ENCODE results near the gene EPHA10. TPM values are rescaled to one million over a fixed set of nuclear protein-coding genes. Genes with fewer than 3 reads are reported as not detected.

Gene EPHA10
- total RNA-seq, 1 experiment from 2014 or later: not detected

- Histone ChIP-seq H3K27ac (no peak overlapping the region), H3K9me3 (replicated peaks) (no peaks in the 10 kb centered on the region), H3K4me1 (no peaks in the 10 kb centered on the region), H3K36me3 (no peaks in the 10 kb centered on the region), H3K4me3 (no peak overlapping the region), H3K27me3 (peaks cover 41% of the 10 kb centered on the region)
- DNase-seq: no peak
These were observed 45.9 kb downstream of the EPHA10 start for GRCh38 chr1:37718901-37719571.

- Histone ChIP-seq H3K9me3 (replicated peaks) (no peaks in the 10 kb centered on the region), H3K4me1 (no peaks in the 10 kb centered on the region), H3K27ac (no peak overlapping the region), H3K36me3 (no peaks in the 10 kb centered on the region), H3K27me3 (peaks cover 34% of the 10 kb centered on the region), H3K4me3 (no peak overlapping the region)
- DNase-seq: no peak
These were observed 46.6 kb downstream of the EPHA10 start for GRCh38 chr1:37718181-37718900.

DNA sequence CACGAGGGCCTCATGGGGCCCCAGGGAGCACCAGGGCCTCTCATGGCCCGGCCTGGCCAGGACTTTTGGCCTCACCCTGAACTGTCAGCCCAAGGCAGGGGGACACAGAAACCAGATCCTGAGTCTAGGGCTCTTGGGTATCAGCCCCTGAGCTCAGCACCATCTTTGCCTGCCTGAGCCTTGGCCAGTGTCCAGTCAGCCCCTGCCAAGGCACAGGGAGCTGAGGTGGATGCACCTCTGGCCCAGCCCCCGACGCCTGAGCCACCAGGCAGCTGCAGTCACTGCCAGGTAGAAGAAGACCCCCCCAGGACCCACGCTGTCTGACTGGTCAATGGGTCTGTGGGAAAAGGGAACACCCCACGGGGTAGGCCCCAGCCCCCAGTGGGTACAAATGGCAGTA is 47.3 kb downstream of the EPHA10 start:
- no peak for DNase-seq
- no peak overlapping the region for H3K27ac ChIP-seq
- H3K9me3 ChIP-seq (replicated peaks): no peaks in the 10 kb centered on the region
- H3K4me1 ChIP-seq: no peaks in the 10 kb centered on the region
- peaks cover 29% of the 10 kb centered on the region for H3K27me3 ChIP-seq
- no peak overlapping the region for H3K4me3 ChIP-seq
- H3K36me3 ChIP-seq: no peaks in the 10 kb centered on the region

DNA sequence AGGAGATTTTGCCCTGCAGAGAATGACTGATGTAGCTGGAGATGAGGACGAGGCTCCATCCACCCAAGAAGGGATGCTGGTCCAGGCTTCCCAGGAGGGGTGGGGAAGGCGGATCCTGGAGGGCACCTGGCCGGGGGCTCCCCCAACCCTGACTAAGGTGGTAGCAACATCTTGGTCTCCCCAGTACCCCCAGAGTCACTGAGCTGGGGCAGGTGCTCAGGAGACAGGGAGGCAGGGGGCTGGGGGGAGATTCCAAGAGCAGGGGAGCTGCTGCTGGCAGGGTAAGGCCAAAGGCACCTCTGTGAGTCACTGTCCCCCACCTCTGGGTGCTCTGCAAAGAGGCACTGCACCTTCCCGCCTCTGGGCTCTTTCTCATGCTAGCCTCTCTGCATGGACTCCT is 48.6 kb downstream of the EPHA10 start:
- Histone ChIP-seq H3K4me1 (no peaks in the 10 kb centered on the region), H3K27me3 (peaks cover 21% of the 10 kb centered on the region), H3K27ac (no peak overlapping the region), H3K4me3 (no peak overlapping the region), H3K36me3 (no peaks in the 10 kb centered on the region), H3K9me3 (replicated peaks) (no peaks in the 10 kb centered on the region)
- DNase-seq: no peak

DNA sequence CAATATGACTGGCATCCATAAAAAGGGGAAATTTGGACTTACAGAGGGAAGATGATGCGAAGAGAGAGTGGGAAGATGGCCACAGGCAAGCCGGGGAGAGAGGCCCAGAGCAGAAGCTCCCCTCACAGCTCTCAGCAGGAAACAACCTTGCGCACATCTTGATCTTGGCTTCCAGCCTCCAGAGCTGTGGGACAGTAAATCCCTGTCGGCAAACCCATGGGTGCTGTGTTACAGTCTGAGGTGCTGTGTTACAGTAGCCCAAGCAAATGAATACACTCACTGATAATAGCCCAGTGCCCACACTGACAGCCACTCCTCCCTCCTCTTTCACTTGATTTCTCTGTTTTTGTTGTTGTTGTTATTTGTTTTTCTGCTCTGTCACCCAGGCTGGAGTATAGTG is 50.2 kb downstream of the EPHA10 start:
- no peak for DNase-seq
- Histone ChIP-seq H3K4me3 (no peak overlapping the region), H3K27ac (no peak overlapping the region), H3K36me3 (peaks cover 10% of the 10 kb centered on the region), H3K4me1 (no peaks in the 10 kb centered on the region), H3K9me3 (replicated peaks) (no peaks in the 10 kb centered on the region), H3K27me3 (peaks cover 21% of the 10 kb centered on the region)

- DNase-seq: no peak
- Histone ChIP-seq H3K9me3 (replicated peaks) (no peaks in the 10 kb centered on the region), H3K4me1 (no peaks in the 10 kb centered on the region), H3K4me3 (no peak overlapping the region), H3K27me3 (peaks cover 17% of the 10 kb centered on the region), H3K27ac (no peak overlapping the region), H3K36me3 (peaks cover 15% of the 10 kb centered on the region)
These were observed 50.7 kb downstream of the EPHA10 start for GRCh38 chr1:37714226-37714625.

GRCh38 chr1:37708471-37708870 is 56.4 kb downstream of the EPHA10 start:
- no peaks in the 10 kb centered on the region for H3K27me3 ChIP-seq
- no peaks in the 10 kb centered on the region for H3K9me3 ChIP-seq (replicated peaks)
- no peak overlapping the region for H3K27ac ChIP-seq
- DNase-seq: no peak
- peaks cover 67% of the 10 kb centered on the region for H3K36me3 ChIP-seq
- no peak overlapping the region for H3K4me3 ChIP-seq
- H3K4me1 ChIP-seq: no peaks in the 10 kb centered on the region

DNA sequence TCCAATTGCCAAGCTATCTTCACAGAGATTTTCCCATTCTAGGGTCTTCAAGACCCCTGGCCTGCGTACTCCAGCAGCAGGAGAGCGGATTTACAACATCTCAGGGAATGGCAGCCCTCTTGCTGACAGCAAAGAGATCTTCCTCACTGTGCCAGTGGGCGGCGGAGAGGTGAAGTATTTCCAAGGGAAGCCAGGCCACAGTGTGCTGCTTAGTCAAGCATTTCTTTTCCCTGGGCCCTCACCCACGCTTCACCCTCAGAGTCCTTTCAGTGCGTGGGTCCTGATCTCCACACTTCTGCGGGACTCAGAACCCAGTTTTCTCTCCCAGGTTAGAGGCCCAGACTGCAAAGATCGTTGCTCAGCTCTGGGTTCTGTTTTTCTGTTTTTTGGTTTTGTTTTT is 59.5 kb downstream of the EPHA10 start:
- Histone ChIP-seq H3K36me3 (peaks cover 92% of the 10 kb centered on the region), H3K4me1 (no peaks in the 10 kb centered on the region)

GRCh38 chr1:37704966-37705365 is 60.0 kb downstream of the EPHA10 start:
- Histone ChIP-seq H3K27ac (no peak overlapping the region), H3K36me3 (peaks cover 92% of the 10 kb centered on the region), H3K27me3 (no peaks in the 10 kb centered on the region), H3K4me3 (no peak overlapping the region), H3K4me1 (no peaks in the 10 kb centered on the region), H3K9me3 (replicated peaks) (no peaks in the 10 kb centered on the region)
- no peak for DNase-seq

More for the DNA sequence above, 59.5 kb downstream of the EPHA10 start:
- DNase-seq: no peak
- H3K27me3 ChIP-seq: no peaks in the 10 kb centered on the region
- no peaks in the 10 kb centered on the region for H3K9me3 ChIP-seq (replicated peaks)
- H3K27ac ChIP-seq: no peak overlapping the region
- H3K4me3 ChIP-seq: no peak overlapping the region

DNA sequence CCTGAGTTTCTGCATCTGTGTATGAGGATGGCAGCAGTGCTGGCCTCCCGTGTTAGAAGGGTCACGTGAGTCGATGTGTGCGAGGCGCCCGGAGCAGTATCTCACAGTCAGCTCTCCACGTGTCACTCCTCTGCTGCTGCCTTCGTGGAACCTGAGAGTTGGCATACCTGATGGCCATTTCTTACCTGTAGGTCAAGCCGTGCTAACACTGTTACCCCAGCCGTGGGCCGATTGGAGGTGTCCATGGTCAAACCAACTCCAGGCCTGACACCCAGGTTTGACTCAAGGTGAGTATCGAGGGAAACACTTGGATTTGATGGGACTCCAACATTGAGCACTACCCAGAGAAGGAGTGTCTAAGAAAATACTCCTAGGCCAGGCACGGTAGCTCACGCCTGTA is 61.9 kb downstream of the EPHA10 start:
- no peak for DNase-seq
- Histone ChIP-seq H3K9me3 (replicated peaks) (no peaks in the 10 kb centered on the region), H3K4me1 (no peaks in the 10 kb centered on the region), H3K4me3 (no peak overlapping the region), H3K27ac (no peak overlapping the region), H3K27me3 (no peaks in the 10 kb centered on the region), H3K36me3 (peaks cover 89% of the 10 kb centered on the region)

DNA sequence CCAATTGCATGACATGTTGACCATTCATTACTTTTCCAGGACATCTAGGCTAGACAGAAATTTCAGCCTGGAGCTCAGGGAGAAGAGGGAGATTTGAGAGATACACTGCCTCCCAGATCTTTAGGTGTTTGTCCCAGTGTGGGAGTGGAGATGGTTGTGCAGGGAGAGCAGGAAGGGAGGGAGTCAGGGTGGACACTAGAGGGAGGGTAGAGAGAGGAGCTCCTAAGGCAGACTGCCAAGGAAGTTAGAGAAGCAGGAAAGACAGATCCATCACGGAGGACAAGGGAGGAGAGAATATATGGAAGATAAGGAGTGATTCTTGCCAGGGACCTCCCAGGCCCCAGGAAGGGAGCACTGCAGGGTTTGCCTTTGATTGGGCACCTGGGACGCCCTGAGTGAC is 63.9 kb downstream of the EPHA10 start:
- no peaks in the 10 kb centered on the region for H3K27me3 ChIP-seq
- no peaks in the 10 kb centered on the region for H3K9me3 ChIP-seq (replicated peaks)
- no peak overlapping the region for H3K27ac ChIP-seq
- H3K36me3 ChIP-seq: peaks cover 89% of the 10 kb centered on the region
- no peaks in the 10 kb centered on the region for H3K4me1 ChIP-seq
- H3K4me3 ChIP-seq: no peak overlapping the region
- DNase-seq: no peak

DNA sequence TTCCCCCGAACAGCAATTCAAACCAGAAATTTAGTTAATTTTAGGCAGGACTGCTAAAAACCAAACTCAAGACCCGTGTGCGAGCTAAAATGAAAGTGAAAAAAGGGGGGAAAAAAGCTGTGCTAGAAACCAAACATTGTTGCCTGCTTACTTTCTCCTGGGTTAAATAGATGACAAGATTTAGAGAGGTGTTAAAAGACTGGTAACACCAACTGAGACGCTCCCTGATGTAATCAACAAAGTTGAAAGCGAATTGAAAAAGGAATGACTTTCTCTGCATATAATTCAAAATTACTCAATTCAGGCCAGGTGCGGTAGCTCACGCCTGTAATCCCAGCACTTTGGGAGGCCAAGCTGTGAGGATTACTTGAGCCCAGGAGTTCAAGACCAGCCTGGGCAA is 65.8 kb downstream of the EPHA10 start:
- Histone ChIP-seq H3K27me3 (no peaks in the 10 kb centered on the region), H3K9me3 (replicated peaks) (no peaks in the 10 kb centered on the region), H3K4me3 (no peak overlapping the region), H3K27ac (no peak overlapping the region), H3K4me1 (no peaks in the 10 kb centered on the region), H3K36me3 (peaks cover 91% of the 10 kb centered on the region)
- DNase-seq: no peak

- H3K27ac ChIP-seq: no peak overlapping the region
- H3K36me3 ChIP-seq: peaks cover 78% of the 10 kb centered on the region
- DNase-seq: no peak
- H3K27me3 ChIP-seq: no peaks in the 10 kb centered on the region
- no peaks in the 10 kb centered on the region for H3K9me3 ChIP-seq (replicated peaks)
- no peak overlapping the region for H3K4me3 ChIP-seq
- H3K4me1 ChIP-seq: no peaks in the 10 kb centered on the region
These were observed 67.2 kb downstream of the EPHA10 start for GRCh38 chr1:37697737-37698136.

GRCh38 chr1:37697090-37697489 is 67.8 kb downstream of the EPHA10 start:
- peaks cover 72% of the 10 kb centered on the region for H3K36me3 ChIP-seq

DNA sequence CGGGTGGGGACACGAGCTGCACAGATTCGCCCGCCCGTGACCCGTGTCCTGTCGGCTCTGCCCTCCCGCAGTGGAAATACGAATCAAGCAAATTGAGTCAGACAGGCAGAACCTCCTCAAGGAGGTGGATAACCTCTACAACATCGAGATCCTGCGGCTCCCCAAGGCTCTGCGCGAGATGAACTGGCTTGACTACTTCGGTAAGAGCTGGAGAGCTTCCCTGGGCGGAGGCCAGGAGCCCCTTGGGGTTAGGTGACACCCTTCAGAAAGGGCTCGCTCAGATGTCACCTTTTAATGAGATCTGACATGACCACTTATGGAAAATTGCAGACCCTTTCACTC is 72.1 kb downstream of the EPHA10 start:
- peak overlapping the region; percentile 82 for H3K4me3 ChIP-seq
- peaks cover 5% of the 10 kb centered on the region; the same call in 1 of the 2 replicates for H3K4me1 ChIP-seq
- DNase-seq: peak in 1 of 2 experiments; percentile 13
- H3K27ac ChIP-seq: peak overlapping the region; percentile 79
- no peaks in the 10 kb centered on the region for H3K27me3 ChIP-seq
- H3K36me3 ChIP-seq: peaks cover 38% of the 10 kb centered on the region
- H3K9me3 ChIP-seq (replicated peaks): no peaks in the 10 kb centered on the region

More at GRCh38 chr1:37697090-37697489, 67.8 kb downstream of the EPHA10 start:
- H3K27ac ChIP-seq: no peak overlapping the region
- no peaks in the 10 kb centered on the region for H3K4me1 ChIP-seq
- no peak for DNase-seq
- H3K4me3 ChIP-seq: no peak overlapping the region
- no peaks in the 10 kb centered on the region for H3K27me3 ChIP-seq
- H3K9me3 ChIP-seq (replicated peaks): no peaks in the 10 kb centered on the region

All from SJCRH30 (cell line).